Stimulated activated naive CD4-positive, alpha-beta T cell (primary cell): ENCODE data around the gene GBA2.
A peak's percentile ranks its signal among the peaks of the same experiment; 100 is the strongest.

ENCODE experiments used
- DNase-seq, 6 experiments: peaks; one replicate each; lab custom pipeline; 2025; lab: John Stamatoyannopoulos, UW

The GBA2 gene

DNA sequence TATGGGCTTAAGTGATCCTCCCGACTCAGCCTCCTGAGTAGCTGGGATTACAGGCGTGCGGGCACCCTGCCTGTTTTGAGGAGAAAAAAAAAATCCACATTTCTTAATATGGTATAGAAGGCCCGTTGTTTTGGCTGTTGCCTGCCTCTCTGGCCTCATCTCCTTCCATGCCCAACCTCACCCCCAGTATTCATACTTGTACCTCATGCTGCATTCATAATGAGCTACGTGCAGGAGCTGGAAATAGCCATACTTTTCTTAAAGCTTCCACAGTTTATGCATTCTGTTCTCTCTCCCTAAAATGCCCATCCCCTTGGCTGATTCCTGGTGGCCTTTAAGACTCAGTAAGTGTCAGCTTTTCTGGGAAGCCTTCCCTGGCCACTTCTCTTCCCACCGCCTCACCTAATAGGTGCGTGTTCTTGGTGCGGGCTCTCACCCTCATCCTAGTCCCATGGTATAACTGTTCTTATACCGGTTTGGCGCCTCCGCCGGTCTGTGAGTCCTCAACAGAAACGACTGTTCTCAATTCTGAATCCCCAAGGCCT lies 57.2 kb downstream of the GBA2 start:
- no peak for DNase-seq

DNA sequence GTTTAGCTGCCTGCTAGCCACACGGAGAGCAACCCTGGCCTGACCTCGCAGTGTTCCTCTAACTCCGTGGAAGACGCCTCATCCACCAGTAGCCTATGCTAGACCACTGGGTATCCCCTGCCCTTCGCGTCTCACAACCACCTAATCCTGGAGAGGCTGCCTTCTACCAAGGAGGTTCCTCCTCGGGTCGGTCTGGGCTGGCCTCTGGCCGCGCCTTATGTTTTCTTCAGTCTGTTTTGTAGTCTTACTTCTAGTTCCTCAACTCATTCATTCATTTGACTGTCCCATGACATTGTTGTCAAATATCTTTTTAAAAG lies 57.7 kb downstream of the GBA2 start:
- DNase-seq: no peak

DNA sequence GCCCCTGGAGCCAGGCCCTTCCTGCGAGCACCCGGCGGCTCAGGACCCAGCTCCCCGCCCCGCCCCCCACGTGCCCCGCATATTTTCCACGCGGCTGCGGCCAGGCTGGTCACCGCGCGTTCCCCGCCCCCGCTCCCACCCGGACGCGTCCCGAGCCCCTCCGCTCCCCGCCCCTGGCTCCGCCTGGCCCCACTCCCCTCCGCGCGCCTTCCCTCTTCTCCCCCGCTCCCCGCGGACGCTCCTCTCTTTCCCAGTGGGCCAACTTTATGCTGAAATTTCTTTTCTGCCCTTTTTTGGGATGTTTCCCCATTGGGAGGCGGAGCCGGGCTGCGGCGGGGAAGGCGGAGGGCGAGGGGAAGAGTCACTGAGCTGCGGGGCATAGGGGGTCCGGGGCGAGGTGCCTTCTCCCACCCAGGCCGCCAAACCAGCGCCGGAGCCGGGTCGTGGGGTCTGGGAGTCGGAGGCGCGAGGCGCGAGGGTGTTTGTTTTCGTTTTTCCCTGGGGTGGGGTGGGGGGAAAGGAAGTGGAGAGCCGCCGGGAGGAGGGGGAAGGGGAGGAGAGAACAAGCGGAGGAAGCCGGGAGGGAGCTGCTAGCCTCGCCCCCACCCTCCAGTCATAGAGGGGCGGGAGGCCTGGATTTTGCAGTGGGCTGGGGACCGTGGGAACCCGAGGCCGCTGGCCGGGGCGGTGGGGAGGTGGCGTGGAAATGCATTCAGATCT lies 58.3 kb downstream of the GBA2 start:
- peak in 5 of 6 experiments; percentile 9 to 50 (median 31) for DNase-seq

DNA sequence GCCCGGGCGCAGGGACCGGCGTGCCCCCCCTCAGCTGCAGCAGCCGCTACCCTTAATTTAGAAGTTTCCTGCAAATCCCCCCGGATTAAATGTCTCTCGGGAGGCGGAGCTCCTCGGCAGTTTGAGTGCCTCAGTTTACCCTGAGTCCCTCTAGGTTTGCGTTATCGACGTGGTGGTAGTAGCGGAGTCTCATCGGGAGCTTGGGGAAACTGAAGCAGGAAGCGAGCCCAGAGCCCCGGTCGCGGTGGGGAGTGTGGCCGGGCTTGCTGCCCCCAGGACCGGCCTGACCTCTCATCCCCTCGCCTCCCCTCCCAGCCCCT lies 58.8 kb downstream of the GBA2 start:
- no peak for DNase-seq

DNA sequence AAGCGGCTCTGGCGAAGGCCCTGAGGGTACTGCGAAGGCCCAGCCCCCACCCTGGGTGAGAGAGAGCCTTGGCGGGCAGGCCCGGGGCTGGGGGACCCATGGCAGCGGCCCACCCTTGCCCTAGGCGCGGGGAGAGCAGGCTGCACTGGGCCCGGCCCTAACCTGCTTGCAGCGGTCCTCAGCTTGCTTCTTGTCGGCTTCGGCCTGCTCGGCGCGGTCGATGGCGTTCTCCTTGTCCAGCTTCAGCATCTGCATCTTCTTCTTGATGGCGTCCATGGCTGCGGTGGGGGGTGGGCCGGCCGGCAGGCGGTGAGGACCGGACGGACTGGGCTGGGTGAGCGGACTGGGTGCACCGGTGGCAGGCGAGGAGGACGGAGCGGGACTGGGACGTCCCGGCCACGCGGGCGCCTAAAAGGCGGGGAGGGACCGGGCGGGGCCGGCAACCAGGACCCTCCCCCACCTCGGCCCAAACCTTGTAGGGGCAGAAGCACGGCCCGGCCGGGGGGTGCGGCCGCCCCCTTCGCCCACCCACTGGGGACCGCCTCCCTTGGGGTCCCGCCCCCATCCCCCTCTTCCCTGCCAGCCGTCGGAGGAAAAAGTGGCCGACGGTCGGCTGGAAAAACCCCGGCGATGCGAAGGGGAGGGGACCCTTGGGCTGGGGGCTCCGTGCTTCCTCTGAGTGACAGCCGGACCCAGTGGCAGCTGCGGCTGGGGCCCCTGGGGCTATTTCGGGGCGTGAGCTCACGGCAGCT lies 59.3 kb downstream of the GBA2 start, which contains the start of gene TPM2:
TSS of gene TPM2 (minus strand) at position 384 of the 752 bp plus-strand sequence. CDS start at position 276, 108 bp downstream.
- no peak for DNase-seq

DNA sequence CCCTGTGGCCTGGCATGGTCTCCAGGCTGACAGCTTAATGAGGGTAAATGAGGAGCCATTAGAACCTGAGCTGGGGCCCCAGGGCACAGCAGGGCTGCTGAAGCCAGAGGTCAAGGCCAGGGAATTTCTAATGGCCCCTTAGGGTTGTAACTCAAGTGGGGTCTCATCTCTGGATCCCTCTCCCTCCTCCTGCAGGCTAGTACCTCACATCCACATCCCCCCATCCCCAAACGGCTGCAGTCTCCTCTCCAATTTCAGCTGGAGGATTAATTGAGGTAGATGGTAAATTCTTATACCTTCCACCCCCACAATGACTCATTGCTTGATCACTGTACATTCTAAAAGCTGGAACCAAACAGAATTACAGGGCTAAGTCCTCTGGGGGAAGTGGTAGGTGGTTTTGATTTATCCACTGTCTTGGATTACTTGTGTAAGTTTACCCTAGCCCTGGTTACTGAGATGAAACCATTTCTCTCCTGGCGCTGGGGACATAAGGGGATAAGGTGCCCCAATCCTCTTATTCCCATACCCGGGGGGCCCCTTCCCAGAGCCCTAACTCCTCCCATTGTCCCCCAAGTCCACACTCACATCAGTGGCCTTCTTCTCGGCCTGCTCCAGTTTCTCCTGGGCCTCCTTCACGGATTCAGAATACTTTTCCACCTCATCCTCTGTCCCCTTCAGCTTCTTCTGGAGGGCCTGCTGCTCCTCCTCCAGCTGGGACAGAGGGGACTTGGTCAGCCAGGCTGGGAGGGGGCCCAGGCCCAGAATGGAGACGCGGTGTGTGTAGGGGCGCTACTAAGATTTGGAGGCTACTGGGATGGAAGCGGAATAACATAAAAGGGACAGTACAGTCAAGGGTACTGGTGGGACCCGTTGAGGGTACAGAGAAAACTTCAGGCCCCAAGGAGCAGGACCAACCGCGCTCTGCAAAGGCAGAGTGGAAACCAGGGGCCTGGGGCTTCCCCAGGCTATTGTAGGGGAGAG lies 60.2 kb downstream of the GBA2 start:
- DNase-seq: no peak

DNA sequence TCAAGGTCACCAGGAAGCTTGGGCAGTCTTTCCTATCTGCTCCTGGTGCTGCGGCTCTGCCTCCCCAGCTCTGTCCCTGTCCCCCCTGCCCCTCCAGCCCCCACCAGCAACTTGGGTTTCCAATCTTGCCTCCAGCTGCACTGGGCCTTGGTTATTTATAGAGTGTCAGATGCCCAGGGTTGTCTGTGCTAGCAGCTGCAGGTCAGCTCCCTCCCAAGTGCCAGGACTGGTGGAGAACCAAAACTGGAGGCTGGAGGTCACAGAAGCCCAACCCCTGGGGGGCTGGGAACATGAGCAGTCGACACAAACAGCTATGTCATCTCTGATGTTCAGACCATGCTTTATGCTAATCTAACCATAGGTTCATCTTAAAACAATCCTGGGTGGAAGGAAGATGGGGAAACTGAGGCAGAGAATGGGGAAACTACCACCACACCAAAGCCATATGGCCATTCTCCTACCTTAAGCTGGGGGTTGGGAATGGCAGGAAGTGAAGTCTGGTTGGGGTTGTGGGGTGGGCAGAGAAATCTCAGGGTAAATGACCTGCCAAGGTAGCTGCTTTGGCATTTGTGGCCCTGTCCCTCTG lies 61.0 kb downstream of the GBA2 start:
- no peak for DNase-seq

DNA sequence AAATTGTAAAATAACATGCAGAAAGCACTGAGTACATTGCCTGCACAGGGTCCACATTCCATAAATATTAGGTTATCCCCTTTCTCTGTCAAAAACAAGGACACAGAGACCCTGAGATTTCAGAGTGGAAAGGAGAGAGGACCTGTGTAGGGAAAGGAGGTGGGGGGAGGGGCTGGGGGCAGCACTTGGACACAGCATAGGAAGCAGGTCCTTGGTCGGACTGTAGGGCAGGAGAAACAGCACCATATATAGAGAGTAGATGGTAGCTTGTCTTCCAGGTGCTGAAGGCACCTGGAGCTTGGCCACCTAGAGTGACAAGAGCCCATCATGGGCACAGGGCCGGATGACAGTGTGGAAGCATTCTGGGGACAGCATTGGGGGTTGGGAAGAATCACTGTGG lies 61.7 kb downstream of the GBA2 start:
- no peak for DNase-seq
